ENCODE data around the gene BMP6.

BMP6 gene

GRCh38 chr6:7725849-7726415 is at the start of gene BMP6:
BMP6 (plus strand) TSS chr6:7726099; CDS start chr6:7726956, 857 bp downstream.
- TF ChIP-seq MAX (IDR thresholded peaks at IDR 0.05; ENCODE audit: low read depth, low read length) (no peak), POLR2A (IDR thresholded peaks at IDR 0.05; ENCODE audit: extremely low read depth, insufficient read length) (no peak)
- H3K4me3 ChIP-seq (ENCODE audit: low read depth, low read length): no peak within 1 kb of the TSS
- peak; percentile 76 for DNase-seq (ENCODE audit: low read depth)

- DNase-seq (ENCODE audit: low read depth): no peak
- H3K4me3 ChIP-seq (ENCODE audit: low read depth, low read length): no peak overlapping the region
- TF ChIP-seq POLR2A (IDR thresholded peaks at IDR 0.05; ENCODE audit: extremely low read depth, insufficient read length) (no peak), CTCF (IDR thresholded peaks at IDR 0.05; ENCODE audit: low read depth, low read length) (no peak), MAX (IDR thresholded peaks at IDR 0.05; ENCODE audit: low read depth, low read length) (no peak), MYC (IDR thresholded peaks at IDR 0.05; ENCODE audit: low read depth, low read length) (no peak)
These were observed 48.7 kb upstream of the BMP6 start for GRCh38 chr6:7677229-7677628.

GRCh38 chr6:7680393-7681075 is 45.4 kb upstream of the BMP6 start:
- no peak for TF ChIP-seq MAX (IDR thresholded peaks at IDR 0.05; ENCODE audit: low read depth, low read length)
- no peak for TF ChIP-seq POLR2A (IDR thresholded peaks at IDR 0.05; ENCODE audit: extremely low read depth, insufficient read length)
- no peak for TF ChIP-seq CTCF (IDR thresholded peaks at IDR 0.05; ENCODE audit: low read depth, low read length)
- no peak for TF ChIP-seq MYC (IDR thresholded peaks at IDR 0.05; ENCODE audit: low read depth, low read length)
- no peak overlapping the region for H3K4me3 ChIP-seq (ENCODE audit: low read depth, low read length)
- no peak for DNase-seq (ENCODE audit: low read depth)

GRCh38 chr6:7681449-7681848 is 44.5 kb upstream of the BMP6 start:
- no peak for DNase-seq (ENCODE audit: low read depth)
- TF ChIP-seq MYC (IDR thresholded peaks at IDR 0.05; ENCODE audit: low read depth, low read length) (no peak), POLR2A (IDR thresholded peaks at IDR 0.05; ENCODE audit: extremely low read depth, insufficient read length) (no peak), CTCF (IDR thresholded peaks at IDR 0.05; ENCODE audit: low read depth, low read length) (no peak), MAX (IDR thresholded peaks at IDR 0.05; ENCODE audit: low read depth, low read length) (no peak)
- no peak overlapping the region for H3K4me3 ChIP-seq (ENCODE audit: low read depth, low read length)

- TF ChIP-seq POLR2A (IDR thresholded peaks at IDR 0.05; ENCODE audit: extremely low read depth, insufficient read length) (no peak), MAX (IDR thresholded peaks at IDR 0.05; ENCODE audit: low read depth, low read length) (no peak), CTCF (IDR thresholded peaks at IDR 0.05; ENCODE audit: low read depth, low read length) (no peak), MYC (IDR thresholded peaks at IDR 0.05; ENCODE audit: low read depth, low read length) (no peak)
- peak; percentile 40 for DNase-seq (ENCODE audit: low read depth)
- H3K4me3 ChIP-seq (ENCODE audit: low read depth, low read length): no peak overlapping the region
These were observed 41.8 kb upstream of the BMP6 start for GRCh38 chr6:7684076-7684475.

GRCh38 chr6:7684843-7685242 is 41.1 kb upstream of the BMP6 start:
- no peak overlapping the region for H3K4me3 ChIP-seq (ENCODE audit: low read depth, low read length)
- DNase-seq (ENCODE audit: low read depth): no peak
- TF ChIP-seq CTCF (IDR thresholded peaks at IDR 0.05; ENCODE audit: low read depth, low read length): no peak
- no peak for TF ChIP-seq POLR2A (IDR thresholded peaks at IDR 0.05; ENCODE audit: extremely low read depth, insufficient read length)
- TF ChIP-seq MYC (IDR thresholded peaks at IDR 0.05; ENCODE audit: low read depth, low read length): no peak
- TF ChIP-seq MAX (IDR thresholded peaks at IDR 0.05; ENCODE audit: low read depth, low read length): no peak
